Ovary (tissue), 9 donors: ENCODE measurements around the gene BCL2L13. TPM values are rescaled to one million over a fixed set of nuclear protein-coding genes. Genes with fewer than 3 reads are reported as not detected.

Experiments used
- DNase-seq, 5 donors: peaks; one replicate each; pipeline ENCODE4 v3.0.0-alpha.2; 2019 to 2020
- H3K27ac ChIP-seq, 2 donors: fragments of 200-600 bp; one replicate each; pipeline versions ENCODE4 v1.5.1 to v1.8.0; 2019 to 2022
- H3K27me3 ChIP-seq: fragments of 200-600 bp; one replicate; pipeline ENCODE4 v1.8.0; 2022
- H3K36me3 ChIP-seq: fragments of 200-600 bp; sonication (generic); one replicate; pipeline ENCODE4 v1.5.1; 2019
- H3K4me1 ChIP-seq: one replicate; pipeline ENCODE4 v1.8.1; 2013; ENCODE audit warnings: mild to moderate bottlenecking, moderate library complexity; ENCODE audit not compliant: insufficient read depth
- H3K4me3 ChIP-seq: fragments of 200-600 bp; sonication (generic); one replicate; pipeline ENCODE4 v1.5.1; 2017
- H3K9me3 ChIP-seq, 2 donors: fragments of 200-600 bp in 1 of 2; sonication (generic) in 1 of 2; one replicate each; pipeline versions ENCODE4 v1.5.1 to v1.8.1; 2013 to 2019; ENCODE audit warnings: mild to moderate bottlenecking in 1 of 2, moderate library complexity in 1 of 2
- CTCF ChIP-seq, 3 donors: fragments of 450-650 bp in 2 of 3; fragments of 200-600 bp in 1 of 3; IDR thresholded peaks; one replicate each; pipeline versions ENCODE4 v1.5.1 to v1.8.0; 2016 to 2022; ENCODE audit warnings: antibody characterized with exemption in 3 of 3, mild to moderate bottlenecking in 1 of 3
- EP300 ChIP-seq: sonication (generic); formaldehyde crosslinking; IDR thresholded peaks from one replicate; pipeline ENCODE4 v1.6.1; 2017; ENCODE audit warnings: antibody characterized with exemption
- POLR2A ChIP-seq: fragments of 450-650 bp; IDR thresholded peaks from one replicate; pipeline ENCODE4 v1.6.1; 2017; ENCODE audit warnings: antibody characterized with exemption, mild to moderate bottlenecking, moderate library complexity
- WGBS, 3 donors: extraction: QIAGEN DNeasy Blood & Tissue Kit in 1 of 3; methylation state at CpG; one replicate each; pipeline versions ENCODE4 v1.1.5 to v1.1.7; 2013 to 2017; 5-methylcytosine and 5-hydroxymethylcytosine counted together
- intact Hi-C, 4 donors: fragments of 100-400 bp; cut with DNase I; formaldehyde crosslinking; loops; one replicate each; pipeline versions ENCODE4 v1.11.0 to v1.15.1; 2022 to 2023
- polyA plus RNA-seq, 2 donors: library from polyadenylated mRNA; stranded (reverse); fragments of 200-250 nt in 1 of 2; fragments of 350-450 nt in 1 of 2; fragmentation: Illumina TruSeq in 1 of 2; extraction: RNeasy Lipid Tissue Mini Kit (QIAGEN cat#74804) in 1 of 2; gene quantifications; one replicate each; pipeline ENCODE4 v1.2.3, GENCODE V29; 2013 to 2014
- total RNA-seq, 7 donors: library from RNA; depleted of rRNA in 2 of 7; stranded (reverse); fragments of >200 nt in 2 of 7; fragmentation: NEBNext Ultra II Directional in 3 of 7; extraction: Animal tissue kit (Norgen Biotek cat#: 25700) in 3 of 7; gene quantifications; one replicate each; pipeline versions ENCODE4 v1.1.0 to v1.2.4, GENCODE V29; 2016 to 2023
- donor health status: DM: no; HTN: no; CAD: no; lungs with moderate emphysema.
- donor health status: DM: no; HTN: no; CAD: no.
- donor health status: Bipolar disorder and iron deficiency.
- donor health status: DM: yes; HTN: yes; CAD: no.
- donor health status: DM: no; HTN: no; CAD: no.
- donor health status: DM: yes; HTN: yes; CAD: no.

The BCL2L13 gene
- total and polyA plus RNA-seq, 9 donors, result 19.9 to 39.5 (median 33.8) TPM

GRCh38 chr22:17705546-17705945 is 67.0 kb downstream of the BCL2L13 start:
- Histone ChIP-seq H3K4me1 (peaks cover 1% of the 10 kb centered on the region), H3K36me3 (no peaks in the 10 kb centered on the region), H3K27me3 (no peaks in the 10 kb centered on the region), H3K9me3 (no peaks in the 10 kb centered on the region), H3K4me3 (no peak overlapping the region), H3K27ac (no peak overlapping the region)
- 97 to 98% (median 97%) methylated on average over 7 of the region's 7 CpGs for WGBS, 3 donors
- DNase-seq, result no peak
- intact Hi-C loops, result no loop called here
- no peak for TF ChIP-seq POLR2A
- TF ChIP-seq CTCF (IDR thresholded peaks at IDR 0.05), result no peak
- TF ChIP-seq EP300, result no peak

GRCh38 chr22:17705951-17706900 is 67.7 kb downstream of the BCL2L13 start:
- peak in 2 of 5 donors; percentile 18 to 24 for DNase-seq
- H3K36me3 ChIP-seq, result no peaks in the 10 kb centered on the region
- H3K4me1 ChIP-seq, result peaks cover 1% of the 10 kb centered on the region
- H3K27ac ChIP-seq, result peak overlapping the region in 1 of 2 donors; percentile 14
- TF ChIP-seq CTCF (IDR thresholded peaks at IDR 0.05) (no peak), POLR2A (no peak), EP300 (no peak)
- WGBS, 3 donors, result 27 to 32% (median 32%) methylated on average over 9 of the region's 9 CpGs
- no peaks in the 10 kb centered on the region for H3K9me3 ChIP-seq
- intact Hi-C loops, result no loop called here
- no peaks in the 10 kb centered on the region for H3K27me3 ChIP-seq
- H3K4me3 ChIP-seq, result peak overlapping the region; percentile 21

- peak overlapping the region in 1 of 2 donors; percentile 14 for H3K27ac ChIP-seq
- H3K4me1 ChIP-seq, result peaks cover 1% of the 10 kb centered on the region
- no peaks in the 10 kb centered on the region for H3K9me3 ChIP-seq
- H3K36me3 ChIP-seq, result no peaks in the 10 kb centered on the region
- intact Hi-C loops, result no loop called here
- peak overlapping the region; percentile 13 for H3K4me3 ChIP-seq
- no peaks in the 10 kb centered on the region for H3K27me3 ChIP-seq
- TF ChIP-seq POLR2A (no peak), CTCF (IDR thresholded peaks at IDR 0.05) (no peak)
- WGBS, 3 donors, result 79 to 95% (median 86%) methylated on average over 1 of the region's 1 CpG
- DNase-seq, result no peak
Observed at GRCh38 chr22:17706947-17707346, 68.4 kb downstream of the BCL2L13 start.

- Histone ChIP-seq H3K27me3 (no peaks in the 10 kb centered on the region), H3K9me3 (no peaks in the 10 kb centered on the region), H3K4me3 (no peak overlapping the region), H3K27ac (no peak overlapping the region), H3K36me3 (no peaks in the 10 kb centered on the region), H3K4me1 (peaks cover 1% of the 10 kb centered on the region)
- TF ChIP-seq EP300 (no peak), POLR2A (no peak), CTCF (IDR thresholded peaks at IDR 0.05) (no peak)
- no peak for DNase-seq
- WGBS, 3 donors, result 41 to 61% (median 50%) methylated on average over 3 of the region's 3 CpGs
- intact Hi-C loops, result no loop called here
Observed at GRCh38 chr22:17707526-17707925, 69.0 kb downstream of the BCL2L13 start.
